Measurements from ENCODE around the gene CTNNBIP1.

CTNNBIP1 gene

GRCh38 chr1:9870572-9870971, 39.5 kb downstream of the CTNNBIP1 start:
- H3K4me1 ChIP-seq (ENCODE audit: insufficient read depth, low read length), result peaks cover 11% of the 10 kb centered on the region

GRCh38 chr1:9869831-9870251, 40.2 kb downstream of the CTNNBIP1 start:
- Histone ChIP-seq H4K20me1 (ENCODE audit: insufficient read depth, low read length) (no peaks in the 10 kb centered on the region), H3K4me3 (ENCODE audit: low read depth in 1 of 2, low read length in 2 of 2) (no peak overlapping the region), H3K9me3 (ENCODE audit: insufficient read depth, low read length, severe bottlenecking) (no peaks in the 10 kb centered on the region), H3K9ac (ENCODE audit: low read depth, low read length) (no peak overlapping the region), H3K4me1 (ENCODE audit: insufficient read depth, low read length) (peaks cover 7% of the 10 kb centered on the region; the same call in 1 of the 2 replicates), H3K36me3 (ENCODE audit: insufficient read depth, low read length) (peaks cover 2% of the 10 kb centered on the region; the same call in 1 of the 2 replicates), H3K27me3 (ENCODE audit: insufficient read depth, low read length, poor library complexity) (no peaks in the 10 kb centered on the region), H3K4me2 (ENCODE audit: insufficient read depth, low read length) (no peak overlapping the region), H3K79me2 (ENCODE audit: insufficient read depth, low read length) (no peaks in the 10 kb centered on the region), H2AFZ (ENCODE audit: low read depth, low read length) (no peak overlapping the region), H3K27ac (ENCODE audit: low read length) (no peak overlapping the region)
- ATAC-seq (ENCODE audit: insufficient read depth, low read depth) (no peak), DNase-seq (no peak)
- no peak for TF ChIP-seq EZH2 (IDR thresholded peaks at IDR 0.05; ENCODE audit: borderline replicate concordance, low read depth, low read length, severe bottlenecking)
- TF ChIP-seq, protein P1, sequence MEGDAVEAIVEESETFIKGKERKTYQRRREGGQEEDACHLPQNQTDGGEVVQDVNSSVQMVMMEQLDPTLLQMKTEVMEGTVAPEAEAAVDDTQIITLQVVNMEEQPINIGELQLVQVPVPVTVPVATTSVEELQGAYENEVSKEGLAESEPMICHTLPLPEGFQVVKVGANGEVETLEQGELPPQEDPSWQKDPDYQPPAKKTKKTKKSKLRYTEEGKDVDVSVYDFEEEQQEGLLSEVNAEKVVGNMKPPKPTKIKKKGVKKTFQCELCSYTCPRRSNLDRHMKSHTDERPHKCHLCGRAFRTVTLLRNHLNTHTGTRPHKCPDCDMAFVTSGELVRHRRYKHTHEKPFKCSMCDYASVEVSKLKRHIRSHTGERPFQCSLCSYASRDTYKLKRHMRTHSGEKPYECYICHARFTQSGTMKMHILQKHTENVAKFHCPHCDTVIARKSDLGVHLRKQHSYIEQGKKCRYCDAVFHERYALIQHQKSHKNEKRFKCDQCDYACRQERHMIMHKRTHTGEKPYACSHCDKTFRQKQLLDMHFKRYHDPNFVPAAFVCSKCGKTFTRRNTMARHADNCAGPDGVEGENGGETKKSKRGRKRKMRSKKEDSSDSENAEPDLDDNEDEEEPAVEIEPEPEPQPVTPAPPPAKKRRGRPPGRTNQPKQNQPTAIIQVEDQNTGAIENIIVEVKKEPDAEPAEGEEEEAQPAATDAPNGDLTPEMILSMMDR (IDR thresholded peaks at IDR 0.05; ENCODE audit: borderline replicate concordance, extremely low read depth, low read length, poor library complexity, severe bottlenecking), result no peak

More at GRCh38 chr1:9870572-9870971, 39.5 kb downstream of the CTNNBIP1 start:
- H3K9ac ChIP-seq (ENCODE audit: low read depth, low read length), result no peak overlapping the region
- H3K9me3 ChIP-seq (ENCODE audit: insufficient read depth, low read length, severe bottlenecking), result no peaks in the 10 kb centered on the region
- no peak for TF ChIP-seq EZH2 (IDR thresholded peaks at IDR 0.05; ENCODE audit: borderline replicate concordance, low read depth, low read length, severe bottlenecking)
- TF ChIP-seq, protein P1 (IDR thresholded peaks at IDR 0.05; ENCODE audit: borderline replicate concordance, extremely low read depth, low read length, poor library complexity, severe bottlenecking), result no peak
- peaks cover 2% of the 10 kb centered on the region; the same call in 1 of the 2 replicates for H3K36me3 ChIP-seq (ENCODE audit: insufficient read depth, low read length)
- ATAC-seq (ENCODE audit: insufficient read depth, low read depth), result no peak
- H3K4me3 ChIP-seq (ENCODE audit: low read depth in 1 of 2, low read length in 2 of 2), result no peak overlapping the region
- H3K79me2 ChIP-seq (ENCODE audit: insufficient read depth, low read length), result no peaks in the 10 kb centered on the region
- no peaks in the 10 kb centered on the region for H3K27me3 ChIP-seq (ENCODE audit: insufficient read depth, low read length, poor library complexity)
- no peak overlapping the region for H3K4me2 ChIP-seq (ENCODE audit: insufficient read depth, low read length)
- no peaks in the 10 kb centered on the region for H4K20me1 ChIP-seq (ENCODE audit: insufficient read depth, low read length)
- H2AFZ ChIP-seq (ENCODE audit: low read depth, low read length), result no peak overlapping the region
- no peak overlapping the region for H3K27ac ChIP-seq (ENCODE audit: low read length)
- DNase-seq, result no peak

DNA sequence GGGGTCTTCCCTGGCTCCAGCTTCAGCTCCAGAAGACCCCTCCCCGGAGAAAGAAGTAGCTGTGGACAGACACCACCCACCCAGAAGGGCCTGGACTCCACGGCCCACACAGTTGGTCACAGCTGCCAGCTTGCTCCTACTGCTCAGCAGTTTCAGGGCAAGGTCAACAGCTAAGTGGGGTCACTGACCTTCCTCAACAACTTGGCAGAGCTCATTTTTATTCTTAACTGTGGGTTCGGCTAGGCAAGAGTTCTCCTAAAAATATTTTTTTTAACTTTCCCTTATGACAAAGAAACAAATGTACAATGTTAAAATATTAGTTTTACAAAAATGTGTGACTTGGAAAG, 41.9 kb downstream of the CTNNBIP1 start:
- no peak overlapping the region for H2AFZ ChIP-seq (ENCODE audit: low read depth, low read length)
- no peak overlapping the region for H3K4me3 ChIP-seq (ENCODE audit: low read depth in 1 of 2, low read length in 2 of 2)
- DNase-seq (no peak), ATAC-seq (ENCODE audit: insufficient read depth, low read depth) (no peak)
- TF ChIP-seq EZH2 (IDR thresholded peaks at IDR 0.05; ENCODE audit: borderline replicate concordance, low read depth, low read length, severe bottlenecking), result no peak
- TF ChIP-seq, protein P1 (IDR thresholded peaks at IDR 0.05; ENCODE audit: borderline replicate concordance, extremely low read depth, low read length, poor library complexity, severe bottlenecking), result no peak
- H3K36me3 ChIP-seq (ENCODE audit: insufficient read depth, low read length), result peaks cover 2% of the 10 kb centered on the region; the same call in 1 of the 2 replicates
- H3K4me1 ChIP-seq (ENCODE audit: insufficient read depth, low read length), result peaks cover 4% of the 10 kb centered on the region; the same call in 1 of the 2 replicates
- no peak overlapping the region for H3K27ac ChIP-seq (ENCODE audit: low read length)
- no peaks in the 10 kb centered on the region for H3K27me3 ChIP-seq (ENCODE audit: insufficient read depth, low read length, poor library complexity)
- H3K4me2 ChIP-seq (ENCODE audit: insufficient read depth, low read length), result no peak overlapping the region
- no peaks in the 10 kb centered on the region for H3K79me2 ChIP-seq (ENCODE audit: insufficient read depth, low read length)
- no peaks in the 10 kb centered on the region for H4K20me1 ChIP-seq (ENCODE audit: insufficient read depth, low read length)
- no peak overlapping the region for H3K9ac ChIP-seq (ENCODE audit: low read depth, low read length)
- H3K9me3 ChIP-seq (ENCODE audit: insufficient read depth, low read length, severe bottlenecking), result no peaks in the 10 kb centered on the region
